Renal pelvis (tissue), 4 donors: ENCODE measurements around the gene VTI1A. TPM values are rescaled to one million over a fixed set of nuclear protein-coding genes. Genes with fewer than 3 reads are reported as not detected.

Source experiments
- DNase-seq: peaks from one replicate; pipeline ENCODE4 v3.0.0-alpha.2; 2013
- polyA plus RNA-seq, 3 donors: library from polyadenylated mRNA; unstranded; fragments of 120-200 nt; gene quantifications; one replicate each; pipeline ENCODE4 v1.2.1, GENCODE V29; 2013; ENCODE audit not compliant: insufficient read length in 3 of 3

Gene VTI1A
- polyA plus RNA-seq, 3 donors = 18.9 to 22.0 (median 20.3) TPM

GRCh38 chr10:112779025-112779770 is 332.2 kb downstream of the VTI1A start:
- no peak for DNase-seq

GRCh38 chr10:112782200-112782907 is 335.3 kb downstream of the VTI1A start:
- DNase-seq = no peak

- no peak for DNase-seq
These were observed 336.5 kb downstream of the VTI1A start for GRCh38 chr10:112783351-112784021.

GRCh38 chr10:112784022-112784461 is 337.0 kb downstream of the VTI1A start:
- DNase-seq = no peak

- DNase-seq = no peak
These were observed 338.1 kb downstream of the VTI1A start for GRCh38 chr10:112785089-112785488.

- no peak for DNase-seq
These were observed 342.2 kb downstream of the VTI1A start for GRCh38 chr10:112789248-112789647.

GRCh38 chr10:112790030-112790429 is 343.0 kb downstream of the VTI1A start:
- no peak for DNase-seq

- no peak for DNase-seq
These were observed 343.9 kb downstream of the VTI1A start for GRCh38 chr10:112790921-112791320.

GRCh38 chr10:112791447-112791846 is 344.4 kb downstream of the VTI1A start:
- no peak for DNase-seq

- no peak for DNase-seq
These were observed 345.6 kb downstream of the VTI1A start for GRCh38 chr10:112792487-112793201.

- no peak for DNase-seq
These were observed 346.3 kb downstream of the VTI1A start for GRCh38 chr10:112793202-112793921.

- no peak for DNase-seq
These were observed 347.2 kb downstream of the VTI1A start for GRCh38 chr10:112794201-112794600.

- DNase-seq = no peak
These were observed 348.1 kb downstream of the VTI1A start for GRCh38 chr10:112795067-112795466.

- DNase-seq = no peak
These were observed 350.2 kb downstream of the VTI1A start for GRCh38 chr10:112797197-112797596.

GRCh38 chr10:112797855-112798254 is 350.8 kb downstream of the VTI1A start:
- DNase-seq = no peak

- no peak for DNase-seq
These were observed 352.0 kb downstream of the VTI1A start for GRCh38 chr10:112799038-112799437.

- DNase-seq = no peak
These were observed 352.9 kb downstream of the VTI1A start for GRCh38 chr10:112799726-112800510.

- DNase-seq = no peak
These were observed 354.0 kb downstream of the VTI1A start for GRCh38 chr10:112801004-112801403.

- no peak for DNase-seq
These were observed 354.7 kb downstream of the VTI1A start for GRCh38 chr10:112801748-112802147.

GRCh38 chr10:112802411-112803022 is 355.5 kb downstream of the VTI1A start:
- no peak for DNase-seq
